HepG2 (cell line): Measurements from ENCODE around the gene SLTM. TPM values are rescaled to one million over a fixed set of nuclear protein-coding genes. Genes with fewer than 3 reads are reported as not detected.

ENCODE experiments used
- AGO2 ChIP-seq: fragments of 200-400 bp; formaldehyde crosslinking; optimal IDR thresholded peaks from 2 replicates; pipeline ENCODE3; 2017; ENCODE audit warnings: mild to moderate bottlenecking, low read depth, low read length, moderate library complexity
- BCL3 ChIP-seq: sonication (generic); formaldehyde crosslinking; IDR thresholded peaks from 2 replicates; pipeline ENCODE4 v1.5.1; 2020; ENCODE audit warnings: mild to moderate bottlenecking, missing genetic modification reagents, moderate library complexity
- BCL6 ChIP-seq: IDR thresholded peaks from 2 replicates; pipeline ENCODE4 v1.6.1; 2016; ENCODE audit warnings: missing genetic modification reagents, missing compliant biosample characterization
- BORCS8-MEF2B ChIP-seq: sonication (generic); formaldehyde crosslinking; IDR thresholded peaks from 2 replicates; pipeline ENCODE4 v1.8.0; 2022; ENCODE audit warnings: mild to moderate bottlenecking, missing genetic modification reagents
- DNMT3B ChIP-seq: conservative IDR thresholded peaks from 2 replicates; pipeline ENCODE4 v1.6.1; 2016; ENCODE audit warnings: missing biosample characterization, control low read depth
- DPF2 ChIP-seq: sonication (generic); formaldehyde crosslinking; IDR thresholded peaks from 2 replicates; pipeline ENCODE4 v1.4.0; 2020; ENCODE audit warnings: mild to moderate bottlenecking, low read depth, missing genetic modification reagents, borderline replicate concordance
- KIAA2018 ChIP-seq: sonication (generic); formaldehyde crosslinking; IDR thresholded peaks from 2 replicates; pipeline ENCODE4 v1.5.0; 2020; ENCODE audit warnings: mild to moderate bottlenecking, missing genetic modification reagents, borderline replicate concordance
- KLF16 ChIP-seq, 2 experiments: sonication (generic) in 1 of 2; formaldehyde crosslinking in 1 of 2; IDR thresholded peaks; 2 replicates each; pipeline versions ENCODE4 v1.6.1 to v1.8.0; 2016 to 2023; ENCODE audit warnings: missing genetic modification reagents in 2 of 2, missing compliant biosample characterization in 1 of 2
- MED8 ChIP-seq: sonication (generic); formaldehyde crosslinking; IDR thresholded peaks from 2 replicates; pipeline ENCODE4 v1.8.1; 2023; ENCODE audit warnings: mild to moderate bottlenecking, missing genetic modification reagents; ENCODE audit not compliant: insufficient replicate concordance
- POGZ ChIP-seq: sonication (generic); formaldehyde crosslinking; IDR thresholded peaks from 2 replicates; pipeline ENCODE4 v1.4.0; 2020; ENCODE audit warnings: mild to moderate bottlenecking, missing genetic modification reagents
- RCOR2 ChIP-seq: IDR thresholded peaks from 2 replicates; pipeline ENCODE4 v1.6.1; 2016; ENCODE audit warnings: missing biosample characterization, missing genetic modification reagents
- SRY ChIP-seq: sonication (generic); formaldehyde crosslinking; IDR thresholded peaks from 2 replicates; pipeline ENCODE4 v1.8.0; 2022; ENCODE audit warnings: mild to moderate bottlenecking, missing genetic modification reagents
- ZBTB44 ChIP-seq: sonication (generic); formaldehyde crosslinking; IDR thresholded peaks from 2 replicates; pipeline ENCODE4 v1.4.0; 2020; ENCODE audit warnings: missing genetic modification reagents
- ZNF331 ChIP-seq: sonication (generic); formaldehyde crosslinking; IDR thresholded peaks from 2 replicates; pipeline ENCODE4 v1.4.0; 2020; ENCODE audit warnings: missing genetic modification reagents
- ZNF350 ChIP-seq: sonication (generic); formaldehyde crosslinking; IDR thresholded peaks from 2 replicates; pipeline ENCODE4 v1.4.0; 2020; ENCODE audit warnings: mild to moderate bottlenecking, low read depth, missing genetic modification reagents, borderline replicate concordance
- ZNF354B ChIP-seq: sonication (generic); formaldehyde crosslinking; IDR thresholded peaks from 2 replicates; pipeline ENCODE4 v1.8.0; 2022; ENCODE audit warnings: mild to moderate bottlenecking, missing genetic modification reagents
- ZNF460 ChIP-seq: sonication (generic); formaldehyde crosslinking; IDR thresholded peaks from 2 replicates; pipeline ENCODE4 v1.5.1; 2020; ENCODE audit warnings: missing genetic modification reagents, mild to moderate bottlenecking, borderline replicate concordance
- ZNF572 ChIP-seq: sonication (generic); formaldehyde crosslinking; IDR thresholded peaks from 2 replicates; pipeline ENCODE4 v1.5.1; 2020; ENCODE audit warnings: mild to moderate bottlenecking, missing genetic modification reagents
- polyA plus RNA-seq, 8 experiments: library from polyadenylated mRNA; depleted of rRNA in 3 of 8; stranded (reverse) in 7 of 8; unstranded in 1 of 8; fragments of >200 nt; fragmentation: Illumina TruSeq in 4 of 8; extraction: Trizol in 4 of 8; gene quantifications; 2 replicates each; pipeline versions ENCODE4 v1.2.1 to v1.2.3, GENCODE V29; 2011 to 2016; ENCODE audit warnings: low read depth in 4 of 8, missing spikeins in 1 of 8, mixed read lengths in 1 of 8; ENCODE audit not compliant: insufficient read depth in 1 of 8
- total RNA-seq, 5 experiments: library from RNA; depleted of rRNA; stranded (reverse); fragments of >200 nt; fragmentation: Illumina TruSeq; extraction: Trizol; gene quantifications; 2 replicates each; pipeline ENCODE4 v1.2.3, GENCODE V29; 2016; ENCODE audit warnings: low read depth in 1 of 5

The SLTM gene
- total and polyA plus RNA-seq, 2 of the 13 experiments (the other 11 are each of a cell fraction or from before 2014, with no cell fraction given) = 22.0 to 64.2 TPM

- TF ChIP-seq BCL6 (CRISPR knock-in tag) = no peak; the same call in 1 of the 2 replicates
- TF ChIP-seq POGZ = peak; percentile 56; the same call in 1 of the 2 replicates
- 0 out of 2 replicates have a peak, but pooled peaks have one; percentile 40 for TF ChIP-seq ZNF572 (CRISPR knock-in tag)
- no peak; the same call in 1 of the 2 replicates for TF ChIP-seq BCL3 (CRISPR knock-in tag)
- TF ChIP-seq DNMT3B (CRISPR knock-in tag) = peak; percentile 93
- peak in 1 of 2 experiments; percentile 82; a peak in 1 of 4 replicates for TF ChIP-seq KLF16 (CRISPR knock-in tag; IDR thresholded peaks at IDR 0.05)
- peak; percentile 99 for TF ChIP-seq SRY (CRISPR knock-in tag)
- no peak for TF ChIP-seq KIAA2018 (CRISPR knock-in tag)
- no peak for TF ChIP-seq ZNF460 (CRISPR knock-in tag)
- TF ChIP-seq DPF2 = no peak
- peak; percentile 80 for TF ChIP-seq ZNF350 (CRISPR knock-in tag)
- TF ChIP-seq AGO2 = peak; percentile 97
- TF ChIP-seq MED8 (CRISPR knock-in tag) = no peak
- 0 out of 2 replicates have a peak, but pooled peaks have one; percentile 14 for TF ChIP-seq ZNF354B (CRISPR knock-in tag)
- TF ChIP-seq ZBTB44 (CRISPR knock-in tag) = no peak
- TF ChIP-seq ZNF331 (CRISPR knock-in tag) = peak; percentile 25; the same call in 1 of the 2 replicates
- peak; percentile 91 for TF ChIP-seq BORCS8-MEF2B (CRISPR knock-in tag)
- peak; percentile 79 for TF ChIP-seq RCOR2 (CRISPR knock-in tag)
These were observed 68.7 kb downstream of the SLTM start (continued) for GRCh38 chr15:58864602-58865424.
